Dermis blood vessel endothelial cell (primary cell): ENCODE data around the gene ESPNL. TPM values are rescaled to one million over a fixed set of nuclear protein-coding genes. Genes with fewer than 3 reads are reported as not detected.
"Not testable (repeated sequence)": the region's sequence is repeated elsewhere in the genome, so short reads cannot be mapped to it uniquely, and the experiment has no call there.

Source experiments
- DNase-seq: peaks from one replicate; pipeline ENCODE4 v3.0.0; 2010
- total RNA-seq: library from RNA; depleted of rRNA; stranded (reverse); fragments of >200 nt; gene quantifications from 2 replicates; pipeline ENCODE4 v1.2.3, GENCODE V29; 2014

ESPNL gene, protein sequence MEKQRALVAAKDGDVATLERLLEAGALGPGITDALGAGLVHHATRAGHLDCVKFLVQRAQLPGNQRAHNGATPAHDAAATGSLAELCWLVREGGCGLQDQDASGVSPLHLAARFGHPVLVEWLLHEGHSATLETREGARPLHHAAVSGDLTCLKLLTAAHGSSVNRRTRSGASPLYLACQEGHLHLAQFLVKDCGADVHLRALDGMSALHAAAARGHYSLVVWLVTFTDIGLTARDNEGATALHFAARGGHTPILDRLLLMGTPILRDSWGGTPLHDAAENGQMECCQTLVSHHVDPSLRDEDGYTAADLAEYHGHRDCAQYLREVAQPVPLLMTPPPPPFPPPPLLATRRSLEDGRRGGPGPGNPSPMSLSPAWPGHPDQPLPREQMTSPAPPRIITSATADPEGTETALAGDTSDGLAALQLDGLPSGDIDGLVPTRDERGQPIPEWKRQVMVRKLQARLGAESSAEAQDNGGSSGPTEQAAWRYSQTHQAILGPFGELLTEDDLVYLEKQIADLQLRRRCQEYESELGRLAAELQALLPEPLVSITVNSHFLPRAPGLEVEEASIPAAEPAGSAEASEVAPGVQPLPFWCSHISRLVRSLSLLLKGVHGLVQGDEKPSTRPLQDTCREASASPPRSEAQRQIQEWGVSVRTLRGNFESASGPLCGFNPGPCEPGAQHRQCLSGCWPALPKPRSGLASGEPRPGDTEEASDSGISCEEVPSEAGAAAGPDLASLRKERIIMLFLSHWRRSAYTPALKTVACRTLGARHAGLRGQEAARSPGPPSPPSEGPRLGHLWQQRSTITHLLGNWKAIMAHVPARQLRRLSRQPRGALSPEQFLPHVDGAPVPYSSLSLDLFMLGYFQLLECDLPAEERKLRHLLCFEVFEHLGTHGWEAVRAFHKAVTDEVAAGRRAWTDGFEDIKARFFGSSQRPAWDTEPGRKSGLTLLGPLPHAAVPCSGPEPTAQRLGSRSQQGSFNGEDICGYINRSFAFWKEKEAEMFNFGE
- not detected in 2 replicates for total RNA-seq

DNA sequence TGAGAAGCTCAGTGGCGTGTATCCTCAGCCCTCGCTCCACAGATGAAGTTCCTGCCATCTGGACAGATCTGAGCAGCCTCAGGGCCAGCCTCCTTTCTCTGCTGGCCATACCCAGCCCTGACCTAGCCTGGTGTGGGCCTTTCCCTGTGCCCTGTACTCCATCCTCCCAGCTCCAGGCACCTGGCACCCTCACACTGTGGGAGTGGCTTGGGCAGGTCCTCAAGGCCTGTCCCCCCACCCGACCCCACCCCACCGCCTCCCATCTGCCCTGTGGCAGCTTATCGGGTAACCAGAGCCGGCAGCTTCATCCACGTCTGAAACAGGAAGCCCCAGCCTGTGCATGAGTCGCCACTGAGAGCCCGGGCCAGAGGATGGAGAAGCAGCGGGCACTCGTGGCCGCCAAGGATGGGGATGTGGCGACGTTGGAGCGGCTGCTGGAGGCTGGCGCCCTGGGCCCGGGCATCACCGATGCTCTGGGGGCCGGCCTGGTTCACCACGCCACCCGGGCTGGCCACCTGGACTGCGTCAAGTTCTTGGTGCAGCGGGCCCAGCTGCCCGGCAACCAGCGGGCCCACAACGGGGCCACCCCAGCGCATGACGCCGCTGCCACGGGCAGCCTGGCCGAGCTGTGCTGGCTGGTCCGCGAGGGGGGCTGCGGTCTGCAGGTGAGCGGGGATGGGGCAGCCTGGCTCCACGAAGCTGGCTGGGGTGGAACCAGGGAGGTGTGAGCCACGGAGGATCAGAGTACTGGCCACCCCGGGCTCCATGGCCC is at the start of gene ESPNL:
TSS of gene ESPNL (plus strand) at position 292 of the 772 bp plus-strand sequence. CDS start at position 372, 80 bp downstream.
- no peak for DNase-seq

DNA sequence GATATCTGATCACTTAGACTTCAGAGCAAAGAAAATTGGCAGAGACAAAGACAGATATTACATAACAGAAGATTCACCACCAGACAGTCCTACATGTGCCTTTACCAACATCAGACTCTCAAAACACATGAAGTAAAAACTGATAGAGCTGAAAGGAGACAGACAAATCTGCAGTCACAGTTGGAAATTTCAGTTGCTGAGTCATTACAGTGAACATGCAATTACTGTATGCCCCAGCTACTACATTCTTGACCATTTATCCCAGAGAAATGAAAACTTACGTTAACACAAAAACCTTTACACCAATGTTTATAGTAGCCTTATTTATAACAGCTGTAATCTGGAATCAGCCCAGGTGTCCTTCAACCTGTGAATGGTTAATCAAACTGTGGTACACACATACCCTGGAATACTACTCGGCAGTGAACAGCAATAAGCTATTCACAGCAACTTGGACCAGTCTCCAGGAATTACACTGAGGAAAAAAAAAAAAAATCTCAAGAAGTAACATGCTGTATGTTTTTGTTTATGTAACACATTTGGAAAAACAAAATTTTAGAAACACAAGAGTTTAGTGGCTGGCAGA is 46.9 kb upstream of the ESPNL start:
- DNase-seq, result no peak

- DNase-seq, result no peak
These were observed 44.3 kb upstream of the ESPNL start for GRCh38 chr2:238055841-238056240.

DNA sequence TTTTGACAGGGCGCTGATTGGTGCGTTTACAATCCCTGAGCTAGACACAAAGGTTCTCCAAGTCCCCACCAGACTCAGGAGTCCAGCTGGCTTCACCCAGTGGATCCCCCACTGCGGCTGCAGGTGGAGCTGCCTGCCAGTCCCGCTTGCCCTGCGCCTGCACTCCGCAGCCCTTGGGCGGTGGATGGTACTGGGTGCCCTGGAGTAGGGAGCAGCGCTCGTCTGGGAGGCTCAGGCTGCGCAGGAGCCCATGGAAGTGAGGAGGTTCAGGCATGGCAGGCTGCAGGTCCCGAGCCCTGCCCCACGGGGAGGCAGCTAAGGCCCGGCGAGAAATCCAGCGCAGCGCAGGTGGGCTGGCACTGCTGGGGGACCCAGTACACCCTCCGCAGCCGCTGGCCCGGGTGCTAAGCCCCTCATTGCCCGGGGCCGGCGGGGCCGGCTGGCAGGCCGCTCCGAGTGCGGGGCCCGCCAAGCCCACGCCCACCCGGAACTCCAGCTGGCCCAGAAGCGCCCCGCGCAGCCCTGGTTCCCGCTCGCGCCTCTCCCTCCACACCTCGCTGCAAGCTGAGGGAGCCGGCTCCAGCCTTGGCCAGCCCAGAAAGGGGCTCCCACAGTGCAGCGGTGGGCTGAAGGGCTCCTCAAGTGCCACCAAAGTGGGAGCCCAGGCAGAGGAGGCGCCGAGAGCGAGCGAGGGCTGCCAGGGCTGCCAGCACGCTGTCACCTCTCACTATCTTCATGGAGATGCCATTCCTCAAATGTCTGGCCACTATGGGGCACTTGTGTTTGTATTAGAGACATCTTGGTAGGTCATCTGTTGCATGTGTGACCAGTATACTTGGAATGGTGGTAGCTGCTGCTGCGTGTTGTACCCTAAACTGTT is 42.2 kb upstream of the ESPNL start:
- not testable (repeated sequence) for DNase-seq

DNA sequence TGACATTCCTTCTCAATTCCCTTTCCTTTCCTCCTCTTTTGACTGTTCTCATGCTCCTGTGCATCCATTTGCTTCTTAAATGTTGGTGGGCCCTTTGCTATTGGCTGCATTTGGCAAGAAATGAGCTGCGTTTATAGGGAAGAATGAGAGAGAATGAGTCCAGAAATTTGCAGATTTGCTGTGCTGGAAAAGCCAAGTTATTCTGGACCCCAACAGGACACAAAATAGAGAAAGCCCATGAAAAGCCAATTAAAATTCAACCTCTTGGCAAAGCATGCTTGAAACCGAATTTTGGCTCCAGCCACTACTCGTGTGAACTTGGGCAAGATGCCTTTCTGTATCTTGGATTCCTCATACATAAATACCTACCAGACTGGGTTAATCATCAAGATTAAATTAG is 40.6 kb upstream of the ESPNL start:
- no peak for DNase-seq

DNA sequence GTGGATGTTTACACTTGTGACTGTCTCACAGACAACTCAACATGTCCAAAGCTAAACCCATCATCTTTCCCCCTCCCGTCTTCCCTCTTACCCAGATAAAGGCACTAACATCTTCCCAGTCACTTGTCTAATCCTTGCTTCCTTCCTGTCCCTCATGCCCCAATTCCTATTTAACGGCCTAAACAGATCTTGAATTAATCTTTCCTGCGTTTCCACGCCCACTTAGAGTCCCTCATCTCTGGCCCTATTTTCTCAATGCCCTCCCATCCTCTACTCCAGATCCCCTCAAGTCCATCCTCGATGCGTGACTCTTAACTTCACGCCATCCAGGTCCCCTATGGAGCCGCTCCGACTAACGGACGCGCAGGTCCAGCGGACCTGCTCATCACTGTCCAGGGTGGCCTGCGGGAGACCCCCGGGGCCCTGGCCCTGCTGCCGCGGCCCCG is 40.0 kb upstream of the ESPNL start:
- DNase-seq, result no peak

GRCh38 chr2:238060542-238061314 is 39.4 kb upstream of the ESPNL start, which contains the start of gene SCLY:
Gene SCLY (plus strand): TSS chr2:238061001. CDS start chr2:238061055, 54 bp downstream.
- peak; percentile 98 for DNase-seq

DNA sequence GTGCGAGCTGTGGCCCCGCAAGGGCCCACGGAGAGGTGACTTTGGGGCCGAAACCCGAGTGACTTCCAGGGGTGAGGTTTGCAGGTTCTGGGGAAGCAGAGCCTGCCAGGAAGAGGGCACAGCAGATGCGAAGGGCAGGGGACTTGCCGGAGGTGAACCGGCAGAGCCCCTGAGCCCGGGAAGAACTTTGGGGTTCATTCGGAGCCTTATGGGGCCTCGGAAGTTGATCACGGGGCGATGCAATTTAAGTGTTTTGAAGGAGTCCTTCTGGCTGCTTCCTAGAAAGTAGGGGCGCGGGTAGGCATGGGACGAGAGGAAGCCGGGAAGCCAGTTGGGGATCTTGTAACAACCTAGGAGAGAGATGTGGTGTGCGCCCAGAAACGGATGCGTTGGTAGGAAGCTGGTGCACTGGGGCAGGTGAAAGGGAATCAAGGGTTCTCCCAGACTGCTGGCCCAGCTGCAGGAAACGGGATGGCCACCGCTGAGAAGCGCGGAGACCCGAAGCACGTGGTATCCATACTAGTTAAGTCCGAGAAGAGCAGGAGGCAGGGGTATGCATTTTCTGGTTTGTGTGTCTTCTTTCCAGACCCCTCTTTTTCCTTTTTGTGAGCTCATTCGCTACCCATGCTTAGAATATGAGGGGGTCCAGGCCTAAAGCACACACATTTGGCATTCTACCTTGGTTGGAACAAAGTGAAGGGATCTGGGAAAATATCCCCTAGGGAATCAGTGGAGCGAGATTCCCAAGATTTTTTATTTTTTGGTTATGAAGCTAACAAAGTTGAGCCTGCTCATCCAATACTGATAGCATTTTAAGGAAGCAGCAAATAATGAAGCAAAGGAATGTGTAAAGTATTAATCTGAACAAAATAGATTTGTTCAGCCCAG is 38.6 kb upstream of the ESPNL start:
- peak; percentile 57 for DNase-seq

DNA sequence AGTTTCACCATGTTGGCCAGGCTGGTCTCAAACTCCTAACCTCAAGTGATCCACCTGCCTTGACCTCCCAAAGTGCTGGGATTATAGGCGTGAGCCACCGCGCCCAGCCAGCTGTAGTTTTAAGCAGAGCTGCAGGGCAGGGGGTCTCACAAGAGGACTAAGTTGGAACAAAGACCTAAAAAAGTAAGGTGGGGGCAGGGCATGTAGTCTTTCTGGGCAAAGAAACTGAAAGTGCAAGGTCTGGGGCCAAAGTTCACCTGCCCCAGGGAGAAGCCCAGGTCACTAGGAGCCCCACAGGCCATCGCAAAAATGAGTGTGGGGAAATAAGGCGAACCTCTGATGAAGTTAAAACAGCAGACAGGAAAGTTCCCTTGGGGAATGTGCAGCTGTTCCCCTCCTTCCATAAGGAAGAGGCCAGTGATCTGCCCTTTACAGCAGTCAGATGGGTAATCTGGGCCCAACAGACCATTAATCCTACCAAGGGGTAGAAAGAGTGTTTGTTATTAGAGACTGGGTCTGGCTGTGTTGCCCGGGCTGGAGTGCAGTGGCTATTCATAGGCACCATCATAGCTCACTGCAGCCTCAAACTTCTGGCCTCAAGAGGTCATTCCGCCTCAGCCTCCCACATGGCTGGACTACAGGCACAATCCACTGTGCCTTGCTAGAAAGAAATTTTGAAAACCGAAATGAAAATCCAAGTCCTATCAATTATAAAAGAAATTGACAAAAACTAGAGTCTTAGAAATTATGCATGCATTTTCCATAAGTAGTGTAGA is 36.5 kb upstream of the ESPNL start:
- no peak for DNase-seq

DNA sequence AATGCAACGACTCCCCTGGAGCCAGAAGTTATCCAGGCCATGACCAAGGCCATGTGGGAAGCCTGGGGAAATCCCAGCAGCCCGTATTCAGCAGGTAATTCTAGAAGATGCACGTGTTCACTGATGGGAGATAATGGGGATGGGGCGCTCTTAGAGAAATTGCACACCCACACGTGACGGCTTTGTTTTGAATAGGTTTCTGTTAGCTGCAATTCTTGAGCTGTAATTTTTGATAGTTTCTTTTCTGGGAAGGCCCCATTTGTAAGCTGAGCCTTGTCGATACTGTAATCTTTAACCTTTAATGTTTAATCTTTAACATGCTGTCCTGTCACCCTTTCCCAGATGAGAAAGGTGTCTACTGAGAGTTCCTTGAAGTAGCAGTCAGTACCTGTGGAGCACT is 35.8 kb upstream of the ESPNL start:
- no peak for DNase-seq

DNA sequence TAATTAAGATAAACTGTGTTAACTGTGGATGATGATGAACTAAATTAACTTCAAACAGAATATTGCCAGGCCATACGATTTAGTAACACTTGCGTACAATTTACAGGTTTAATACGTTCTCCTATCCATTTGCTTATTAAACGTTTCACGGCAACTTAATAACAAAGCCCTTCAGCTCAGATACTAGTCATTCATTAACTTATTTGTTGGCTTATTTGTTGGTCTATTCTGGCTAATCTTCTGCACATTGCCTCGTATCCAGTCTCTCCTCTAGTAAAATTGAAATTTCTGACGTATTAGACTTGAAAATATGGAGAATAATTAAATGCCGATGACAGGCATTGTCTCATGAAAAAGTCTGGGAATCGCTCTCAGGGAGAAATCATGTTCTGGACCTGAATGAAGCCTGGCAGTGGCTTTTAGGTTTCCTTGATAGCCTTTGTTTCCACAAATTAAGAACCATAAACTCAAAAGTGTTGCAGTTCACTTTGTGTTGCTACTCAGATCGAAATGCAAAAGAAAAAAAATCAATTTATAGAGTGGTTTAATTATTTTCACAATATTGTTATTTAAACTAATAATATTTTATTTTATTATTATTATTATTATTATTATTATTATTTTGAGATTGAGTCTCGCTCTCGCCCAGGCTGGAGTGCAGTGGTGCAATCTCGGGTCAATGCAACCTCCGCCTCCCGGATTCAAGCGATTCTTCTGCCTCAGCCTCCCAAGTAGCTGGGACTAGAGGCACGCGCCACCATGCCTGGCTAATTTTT is 34.9 kb upstream of the ESPNL start:
- DNase-seq, result no peak

DNA sequence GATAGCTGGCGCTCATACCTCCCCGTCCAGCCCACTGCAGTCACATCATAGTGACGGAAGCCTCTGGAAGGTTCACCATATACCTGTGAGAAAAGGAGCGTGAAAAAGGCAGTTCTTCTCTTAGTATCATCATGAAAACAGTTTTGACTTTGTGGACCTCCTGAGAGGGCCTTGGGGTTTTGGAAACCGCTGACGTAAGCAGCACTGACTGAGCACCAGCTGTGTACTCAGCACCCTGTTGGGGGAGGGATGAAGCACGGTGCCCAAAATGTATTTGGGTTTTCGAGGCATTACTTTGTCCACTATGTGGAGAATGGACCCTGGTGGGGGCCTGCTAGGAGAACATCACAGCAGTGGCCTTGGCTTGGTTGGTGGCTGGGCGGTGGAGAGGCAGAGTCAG is 33.9 kb upstream of the ESPNL start:
- no peak for DNase-seq

DNA sequence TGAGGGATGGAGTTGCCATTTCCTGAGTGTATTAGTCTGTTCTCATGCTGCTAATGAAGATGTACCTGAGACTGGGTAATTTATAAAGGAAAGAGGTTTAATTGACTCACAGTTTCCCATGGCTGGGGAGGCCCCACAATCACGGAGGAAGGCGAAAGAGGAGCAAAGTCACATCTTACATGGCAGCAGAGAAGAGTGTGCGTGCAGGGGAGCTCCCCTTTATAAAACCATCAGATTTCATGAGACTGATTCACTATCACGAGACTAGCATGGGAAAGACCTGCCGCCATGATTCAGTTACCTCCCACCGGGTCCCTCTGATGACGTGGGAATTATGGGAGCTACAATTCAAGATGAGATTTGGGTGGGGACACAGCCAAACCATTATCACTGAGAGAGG is 33.4 kb upstream of the ESPNL start:
- not testable (repeated sequence) for DNase-seq

- DNase-seq, result no peak
These were observed 32.2 kb upstream of the ESPNL start for GRCh38 chr2:238067939-238068338.

- DNase-seq, result no peak
These were observed 31.0 kb upstream of the ESPNL start for GRCh38 chr2:238069021-238069709.

GRCh38 chr2:238069877-238070276 is 30.3 kb upstream of the ESPNL start:
- DNase-seq, result no peak

- DNase-seq, result no peak
These were observed 24.7 kb upstream of the ESPNL start for GRCh38 chr2:238075397-238075796.
